Ishikawa (cell line): ENCODE data around the gene KCNG2.

Experiments
- FOXM1 ChIP-seq: IDR thresholded peaks from 2 replicates; pipeline ENCODE4 v1.6.1; 2012; ENCODE audit warnings: low read depth, borderline replicate concordance
- MAX ChIP-seq: IDR thresholded peaks from 2 replicates; pipeline ENCODE4 v1.6.1; 2012
- NFIC ChIP-seq: IDR thresholded peaks from 2 replicates; pipeline ENCODE4 v1.6.1; 2012
- RAD21 ChIP-seq: IDR thresholded peaks from 2 replicates; pipeline ENCODE4 v1.6.1; 2012; ENCODE audit warnings: low read depth
- TAF1 ChIP-seq: IDR thresholded peaks from 2 replicates; pipeline ENCODE4 v1.6.1; 2012; ENCODE audit warnings: low read depth, mild to moderate bottlenecking
- TEAD4 ChIP-seq: IDR thresholded peaks from 2 replicates; pipeline ENCODE4 v1.6.1; 2012
- USF1 ChIP-seq: IDR thresholded peaks from 2 replicates; pipeline ENCODE4 v1.6.1; 2012
- YY1 ChIP-seq: IDR thresholded peaks from 2 replicates; pipeline ENCODE4 v1.6.1; 2012; ENCODE audit warnings: low read depth
- ZBTB7A ChIP-seq: IDR thresholded peaks from 2 replicates; pipeline ENCODE4 v1.6.1; 2012; ENCODE audit warnings: low read depth

GRCh38 chr18:79942786-79943607 lies 145.3 kb downstream of the KCNG2 start:
- TF ChIP-seq RAD21 (no peak), USF1 (no peak), YY1 (no peak), TEAD4 (no peak), MAX (no peak), FOXM1 (no peak), TAF1 (no peak), NFIC (no peak), ZBTB7A (no peak)
